Suprapubic skin (tissue), 4 donors: ENCODE data around the gene LRRC7. TPM values are rescaled to one million over a fixed set of nuclear protein-coding genes. Genes with fewer than 3 reads are reported as not detected.

ENCODE experiments used
- DNase-seq, 2 donors: peaks; one replicate each; pipeline ENCODE4 v3.0.0-alpha.2; 2019; ENCODE audit warnings: low spot score in 2 of 2
- H3K27ac ChIP-seq: fragments of 200-600 bp; sonication (generic); one replicate; pipeline ENCODE4 v1.5.1; 2019
- H3K27me3 ChIP-seq: fragments of 200-600 bp; sonication (generic); one replicate; pipeline ENCODE4 v1.5.1; 2019
- H3K36me3 ChIP-seq: fragments of 200-600 bp; sonication (generic); one replicate; pipeline ENCODE4 v1.5.1; 2019
- H3K4me1 ChIP-seq: fragments of 200-600 bp; sonication (generic); one replicate; pipeline ENCODE4 v1.5.1; 2019
- H3K4me3 ChIP-seq: fragments of 200-600 bp; sonication (generic); one replicate; pipeline ENCODE4 v1.5.1; 2019; ENCODE audit warnings: mild to moderate bottlenecking
- H3K9me3 ChIP-seq: fragments of 200-600 bp; sonication (generic); one replicate; pipeline ENCODE4 v1.5.1; 2019
- CTCF ChIP-seq, 2 donors: fragments of 200-600 bp in 1 of 2; fragments of 450-650 bp in 1 of 2; sonication (generic) in 1 of 2; IDR thresholded peaks; one replicate each; pipeline ENCODE4 v1.5.1; 2016 to 2019; ENCODE audit warnings: antibody characterized with exemption in 2 of 2, mild to moderate bottlenecking in 1 of 2, moderate library complexity in 1 of 2
- EP300 ChIP-seq: sonication (generic); formaldehyde crosslinking; IDR thresholded peaks from one replicate; pipeline ENCODE4 v1.6.1; 2017; ENCODE audit warnings: antibody characterized with exemption
- POLR2A ChIP-seq, 2 donors: fragments of 450-650 bp; IDR thresholded peaks; one replicate each; pipeline ENCODE4 v1.6.1; 2017; ENCODE audit warnings: antibody characterized with exemption in 2 of 2, mild to moderate bottlenecking in 2 of 2, moderate library complexity in 2 of 2
- POLR2AphosphoS5 ChIP-seq, 3 donors: sonication (generic); formaldehyde crosslinking; IDR thresholded peaks; one replicate each; pipeline ENCODE4 v1.6.1; 2017; ENCODE audit warnings: antibody characterized with exemption in 3 of 3
- WGBS: methylation state at CpG from one replicate; pipeline ENCODE4 v1.1.5; 2018; 5-methylcytosine and 5-hydroxymethylcytosine counted together
- total RNA-seq, 4 donors: library from RNA; depleted of rRNA; stranded (reverse); fragments of >200 nt; gene quantifications; one replicate each; pipeline ENCODE4 v1.1.0, GENCODE V29; 2016

Gene LRRC7
- total RNA-seq, 4 donors from 2014 or later: 0.24 to 0.98 (median 0.47) TPM

DNA sequence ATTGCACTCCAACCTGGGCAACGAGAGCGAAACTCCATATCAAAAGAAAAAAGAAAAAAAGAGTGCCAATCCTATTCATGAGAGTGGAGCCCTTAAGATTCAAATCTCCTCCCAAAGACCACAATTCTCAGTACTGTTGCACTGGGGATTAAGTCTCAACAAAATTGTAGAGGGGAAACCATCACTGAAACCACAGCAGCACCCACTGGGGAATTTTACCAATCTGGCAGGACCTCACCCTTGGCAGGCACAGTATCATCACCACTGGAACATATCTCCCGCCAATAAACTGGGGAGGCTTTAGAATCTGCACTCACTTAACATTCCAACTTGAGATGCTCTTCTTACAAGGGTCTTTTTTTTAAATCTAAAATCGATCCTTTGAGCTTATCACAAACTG lies 596.6 kb downstream of the LRRC7 start:
- H3K9me3 ChIP-seq: no peaks in the 10 kb centered on the region
- no peak overlapping the region for H3K4me3 ChIP-seq
- H3K36me3 ChIP-seq: peaks cover 22% of the 10 kb centered on the region
- no peaks in the 10 kb centered on the region for H3K27me3 ChIP-seq
- no peak for TF ChIP-seq EP300
- no peak for TF ChIP-seq CTCF (IDR thresholded peaks at IDR 0.05)
- no peak for TF ChIP-seq POLR2AphosphoS5 (IDR thresholded peaks at IDR 0.05)
- no peak for TF ChIP-seq POLR2A (IDR thresholded peaks at IDR 0.05)
- H3K27ac ChIP-seq: no peak overlapping the region
- no peak for DNase-seq
- H3K4me1 ChIP-seq: no peaks in the 10 kb centered on the region
- 97% methylated on average over 4 of the region's 4 CpGs for WGBS

- H3K27ac ChIP-seq: no peak overlapping the region
- no peak for DNase-seq
- H3K9me3 ChIP-seq: no peaks in the 10 kb centered on the region
- no peaks in the 10 kb centered on the region for H3K27me3 ChIP-seq
- H3K4me1 ChIP-seq: no peaks in the 10 kb centered on the region
- no peak for TF ChIP-seq CTCF (IDR thresholded peaks at IDR 0.05)
- TF ChIP-seq POLR2A (IDR thresholded peaks at IDR 0.05): no peak
- no peak for TF ChIP-seq EP300
- TF ChIP-seq POLR2AphosphoS5 (IDR thresholded peaks at IDR 0.05): no peak
- H3K36me3 ChIP-seq: peaks cover 20% of the 10 kb centered on the region
- H3K4me3 ChIP-seq: no peak overlapping the region
These were observed 600.6 kb downstream of the LRRC7 start for GRCh38 chr1:70168283-70168682.

- Histone ChIP-seq H3K36me3 (peaks cover 21% of the 10 kb centered on the region), H3K4me3 (no peak overlapping the region), H3K27me3 (no peaks in the 10 kb centered on the region), H3K9me3 (no peaks in the 10 kb centered on the region), H3K27ac (no peak overlapping the region), H3K4me1 (no peaks in the 10 kb centered on the region)
- TF ChIP-seq CTCF (IDR thresholded peaks at IDR 0.05) (no peak), POLR2A (IDR thresholded peaks at IDR 0.05) (no peak), POLR2AphosphoS5 (IDR thresholded peaks at IDR 0.05) (no peak), EP300 (no peak)
- no peak for DNase-seq
- 87% methylated on average over 5 of the region's 5 CpGs for WGBS
These were observed 601.5 kb downstream of the LRRC7 start for GRCh38 chr1:70169018-70169839.

DNA sequence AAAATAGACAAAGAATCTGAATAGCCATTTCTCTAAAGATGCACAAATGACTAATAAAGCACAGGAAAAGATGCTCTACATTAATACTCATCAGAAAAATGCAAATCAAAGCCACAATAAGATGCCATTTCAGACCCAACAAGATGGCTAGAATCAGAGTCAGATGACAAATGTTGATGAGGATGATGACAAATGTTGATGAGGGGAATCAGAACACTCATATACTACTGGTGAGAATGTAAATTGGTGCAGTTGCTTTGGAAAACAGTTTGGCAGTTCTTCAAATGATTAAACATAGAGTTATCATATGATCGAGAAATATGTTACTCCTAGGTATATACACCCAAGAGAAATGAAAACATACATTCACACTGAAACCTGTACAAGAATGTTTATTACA lies 603.8 kb downstream of the LRRC7 start:
- Histone ChIP-seq H3K27me3 (no peaks in the 10 kb centered on the region), H3K36me3 (peaks cover 41% of the 10 kb centered on the region), H3K27ac (no peak overlapping the region), H3K9me3 (no peaks in the 10 kb centered on the region), H3K4me3 (no peak overlapping the region), H3K4me1 (no peaks in the 10 kb centered on the region)
- TF ChIP-seq POLR2A (IDR thresholded peaks at IDR 0.05) (no peak), EP300 (no peak), POLR2AphosphoS5 (IDR thresholded peaks at IDR 0.05) (no peak), CTCF (IDR thresholded peaks at IDR 0.05) (no peak)
- WGBS: 92% methylated on average over 1 of the region's 1 CpG
- no peak for DNase-seq
